GM19328 (cell line): ENCODE data around the gene DNAI4.
"Not testable (repeated sequence)": the region's sequence is repeated elsewhere in the genome, so short reads cannot be mapped to it uniquely, and the experiment has no call there.

ENCODE experiments used
- ATAC-seq: cut with Tn5 transposase; IDR thresholded peaks from one replicate; pipeline ENCODE4 v1.9.1; 2021; ENCODE audit warnings: mild to moderate bottlenecking, moderate library complexity; ENCODE audit not compliant: unreplicated experiment

Gene DNAI4

DNA sequence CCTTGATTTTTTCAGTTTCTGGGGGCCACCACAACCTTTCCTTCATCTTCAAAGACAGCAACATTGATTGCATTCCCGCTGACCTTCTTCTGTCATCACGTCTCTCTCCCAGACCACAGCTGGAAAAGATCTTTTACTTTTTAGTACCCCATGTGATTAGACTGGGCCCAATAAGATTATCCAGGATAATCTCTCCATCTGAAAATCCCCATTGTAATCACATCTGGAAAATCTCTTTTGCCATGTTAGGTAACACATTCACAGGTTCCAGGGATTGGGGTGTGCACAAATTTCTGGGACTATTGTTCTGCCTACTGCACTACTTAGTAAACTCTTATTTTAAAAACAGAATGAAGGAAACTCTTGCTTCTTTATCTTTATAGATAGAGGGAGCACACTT lies 76.5 kb downstream of the DNAI4 start:
- ATAC-seq: no peak

DNA sequence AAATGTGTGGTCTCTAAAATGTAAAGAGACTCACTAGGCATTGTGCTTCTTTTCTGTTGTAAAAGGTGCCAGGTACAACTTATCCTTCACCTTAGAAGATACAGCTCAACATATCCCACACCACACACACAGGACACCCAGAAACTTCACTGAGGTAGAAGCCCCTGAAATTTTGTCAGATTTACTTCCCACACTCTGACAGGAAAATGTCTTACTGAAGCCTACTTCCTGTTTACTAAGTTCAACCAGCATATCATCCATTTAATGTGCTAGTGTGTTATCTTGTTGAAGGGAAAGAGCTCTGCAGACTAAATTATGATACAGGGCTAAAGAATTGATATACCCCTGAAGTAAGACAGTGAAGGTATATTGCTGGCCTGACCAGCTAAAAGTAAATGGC lies 83.7 kb downstream of the DNAI4 start:
- ATAC-seq: no peak

DNA sequence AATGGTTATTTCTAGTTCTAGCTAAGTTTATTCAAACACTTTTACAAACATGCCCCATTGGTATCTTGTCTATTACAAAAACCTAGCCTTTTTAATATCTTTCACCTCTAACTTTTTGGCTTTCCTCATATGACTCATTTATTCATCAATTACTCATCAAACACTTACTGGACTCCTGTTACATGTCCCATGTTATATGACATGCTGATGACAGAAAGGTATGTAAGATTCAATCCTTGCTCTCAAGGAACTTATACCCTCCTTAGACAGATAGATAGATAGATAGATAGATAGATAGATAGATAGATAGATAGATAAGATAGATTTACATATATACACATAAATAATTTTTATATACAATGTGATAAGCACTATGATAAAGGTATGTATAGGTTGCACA lies 89.7 kb downstream of the DNAI4 start:
- no peak for ATAC-seq

GRCh38 chr1:66833112-66833511 lies 91.5 kb downstream of the DNAI4 start:
- ATAC-seq: no peak

DNA sequence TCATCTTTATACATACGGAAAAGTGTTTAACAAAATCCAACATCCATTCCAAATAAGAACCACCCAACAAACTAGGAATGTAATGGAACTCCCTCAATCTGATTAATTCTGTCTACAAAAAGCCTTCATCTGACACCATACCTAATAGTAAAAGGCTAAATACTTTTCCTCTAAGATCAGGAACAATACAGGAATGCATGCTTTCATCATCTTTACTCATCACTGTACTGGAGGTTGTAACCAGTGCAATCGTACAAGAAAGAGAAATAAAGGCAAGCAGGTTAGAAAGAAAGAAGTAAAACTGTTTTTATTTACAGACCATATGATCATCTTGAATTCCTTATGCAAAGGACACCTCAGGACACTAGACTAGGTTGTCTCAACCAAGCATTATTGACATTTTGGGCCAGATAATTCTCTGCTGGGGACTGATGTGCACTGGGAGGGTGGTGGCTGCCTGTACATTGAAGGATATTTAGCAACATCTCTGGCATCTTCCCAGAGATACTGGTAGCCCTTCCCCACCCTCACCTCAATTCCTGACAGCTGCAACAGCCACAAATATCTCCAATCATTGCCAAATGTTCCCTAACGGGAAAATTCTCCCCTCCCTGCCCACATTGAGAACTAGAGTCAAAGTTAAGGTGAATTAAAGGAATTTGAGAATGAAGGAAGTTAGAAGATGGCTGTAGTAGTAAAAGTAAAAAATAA lies 93.0 kb downstream of the DNAI4 start:
- no peak for ATAC-seq

GRCh38 chr1:66824771-66825170 lies 99.9 kb downstream of the DNAI4 start:
- no peak for ATAC-seq

- ATAC-seq: no peak
Observed at GRCh38 chr1:66809736-66810326, 114.8 kb downstream of the DNAI4 start.

DNA sequence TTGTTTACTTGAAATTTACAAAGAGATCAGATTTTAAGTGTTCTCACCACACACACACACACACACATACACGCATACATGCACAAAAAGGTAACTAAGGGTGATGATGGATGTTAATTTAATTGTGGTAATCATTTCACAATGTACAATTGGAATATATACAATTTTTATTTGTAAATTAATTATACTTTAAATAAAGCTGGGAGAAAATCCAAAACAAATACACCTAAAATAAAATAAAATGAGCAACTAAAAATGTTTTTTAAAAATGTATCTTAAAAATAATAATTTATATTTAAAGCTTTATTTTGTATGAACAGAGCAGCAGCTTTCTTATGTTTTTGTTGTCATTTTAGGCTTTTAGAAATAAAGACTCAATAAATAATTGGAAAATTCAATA lies 115.4 kb downstream of the DNAI4 start:
- ATAC-seq: no peak

DNA sequence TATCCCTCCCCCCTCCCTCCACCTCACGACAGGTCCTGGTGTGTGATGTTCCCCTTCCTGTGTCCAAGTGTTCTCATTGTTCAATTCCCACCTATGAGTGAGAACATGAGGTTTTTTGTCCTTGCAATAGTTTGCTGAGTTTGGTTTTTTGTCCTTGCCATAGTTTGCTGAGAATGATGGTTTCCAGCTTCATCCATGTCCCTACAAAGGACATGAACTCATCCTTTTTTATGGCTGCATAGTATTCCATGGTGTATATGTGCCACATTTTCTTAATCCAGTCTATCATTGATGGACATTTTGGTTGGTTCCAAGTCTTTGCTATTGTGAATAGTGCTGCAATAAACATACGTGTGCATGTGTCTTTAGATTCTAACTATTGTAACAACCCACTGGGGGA lies 128.8 kb downstream of the DNAI4 start:
- ATAC-seq: not testable (repeated sequence)

DNA sequence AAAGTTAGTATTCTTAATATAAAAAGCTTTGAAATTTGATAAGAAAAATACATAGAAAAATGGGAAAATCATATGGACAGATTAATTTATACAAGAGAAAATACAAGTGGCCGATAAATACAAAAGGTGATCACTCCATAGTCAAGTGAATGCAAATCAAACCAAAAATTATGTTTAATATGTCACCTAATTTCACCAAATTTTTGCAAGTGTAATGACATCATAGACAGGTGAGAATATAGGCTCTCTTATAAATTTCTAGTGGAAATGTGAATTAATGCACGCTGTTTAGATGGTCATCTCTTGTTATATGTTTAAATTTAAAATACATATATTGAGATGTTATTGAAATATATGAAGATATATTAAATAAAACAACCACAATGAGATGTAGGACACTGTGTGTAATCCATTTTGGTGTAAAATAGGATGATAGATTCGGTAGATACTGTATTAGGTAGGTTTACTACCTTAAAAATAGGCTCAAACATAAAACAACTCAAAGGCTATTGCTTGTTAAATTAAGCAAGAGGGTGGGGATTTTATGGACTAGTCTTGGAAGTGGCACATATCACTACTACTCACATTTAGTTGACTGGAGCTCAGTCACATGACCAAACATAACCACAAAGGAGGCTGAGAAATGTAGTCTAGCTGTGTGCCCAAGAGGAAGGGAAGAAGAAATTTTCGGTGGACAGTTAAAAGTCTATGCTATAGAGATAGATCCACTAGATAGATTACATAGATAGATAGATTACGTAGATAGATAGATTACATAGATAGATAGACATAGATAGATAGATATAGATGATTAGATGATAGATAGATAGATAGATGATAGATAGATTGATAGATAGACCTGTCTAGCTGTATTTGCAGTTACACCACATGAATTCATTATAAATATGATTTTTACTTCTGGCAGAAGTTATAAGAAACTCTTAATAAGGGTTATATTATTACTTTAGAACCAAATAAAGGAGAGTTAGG lies 132.7 kb downstream of the DNAI4 start:
- no peak for ATAC-seq

- peak; percentile 82 for ATAC-seq
Observed at GRCh38 chr1:66788231-66788939, 136.3 kb downstream of the DNAI4 start.

GRCh38 chr1:66787641-66788040 lies 137.0 kb downstream of the DNAI4 start:
- no peak for ATAC-seq

DNA sequence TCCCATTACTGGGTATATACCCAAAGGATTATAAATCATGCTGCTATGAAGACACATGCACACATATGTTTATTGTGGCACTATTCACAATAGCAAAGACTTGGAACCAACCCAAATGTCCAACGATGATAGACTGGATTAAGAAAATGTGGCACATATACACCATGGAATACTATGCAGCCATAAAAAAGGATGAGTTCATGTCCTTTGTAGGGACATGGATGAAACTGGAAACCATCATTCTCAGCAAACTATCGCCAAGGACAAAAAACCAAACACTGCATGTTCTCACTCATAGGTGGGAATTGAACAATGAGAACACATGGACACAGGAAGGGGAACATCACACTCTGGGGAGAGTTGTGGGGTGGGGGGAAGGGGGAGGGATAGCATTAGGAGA lies 138.9 kb downstream of the DNAI4 start:
- not testable (repeated sequence) for ATAC-seq

DNA sequence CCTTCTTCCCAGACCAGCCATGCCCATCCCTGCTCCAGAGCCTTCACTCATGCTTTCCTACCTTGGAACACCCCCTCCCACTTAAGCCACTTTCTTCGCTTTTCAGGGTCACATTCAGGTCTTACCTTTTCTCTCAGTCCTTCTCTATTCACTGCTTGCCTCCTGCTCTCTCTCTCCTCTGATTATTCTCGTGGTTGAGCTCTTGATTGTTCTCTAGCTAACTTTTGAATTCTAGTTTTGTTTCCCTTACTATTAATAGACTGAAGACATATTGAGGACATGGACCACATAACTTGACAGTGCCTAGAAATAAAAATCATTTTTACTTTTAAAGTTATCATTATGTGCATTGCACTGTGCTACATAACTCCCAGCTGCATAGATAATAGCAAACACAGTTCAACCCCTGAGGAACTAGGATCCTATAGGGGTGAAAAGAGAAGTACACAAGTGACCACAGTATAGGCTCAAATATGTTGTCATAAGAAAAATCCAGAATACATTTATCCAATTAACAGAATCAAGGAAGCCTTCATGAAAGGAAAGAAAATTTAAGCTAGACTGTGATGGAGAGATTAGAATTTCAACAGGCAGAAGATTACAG lies 145.1 kb downstream of the DNAI4 start:
- ATAC-seq: no peak

DNA sequence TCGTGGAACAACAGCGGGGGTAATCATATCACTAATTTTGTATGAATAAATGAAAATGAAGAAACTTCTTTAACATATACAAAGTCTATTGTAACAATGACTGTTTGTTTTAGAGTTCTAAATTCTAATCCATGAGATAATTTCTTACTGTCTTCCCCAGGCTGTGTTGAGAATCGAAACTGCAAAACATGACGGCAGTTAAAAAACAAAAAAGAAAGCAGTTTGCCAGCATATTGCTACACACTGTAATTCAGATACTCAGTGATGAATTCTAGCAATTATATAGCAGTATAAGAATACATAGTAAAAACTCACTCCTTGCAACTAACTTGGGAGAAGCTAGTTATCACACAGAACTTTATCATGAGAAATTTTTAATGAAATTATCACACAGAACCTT lies 145.7 kb downstream of the DNAI4 start:
- no peak for ATAC-seq

DNA sequence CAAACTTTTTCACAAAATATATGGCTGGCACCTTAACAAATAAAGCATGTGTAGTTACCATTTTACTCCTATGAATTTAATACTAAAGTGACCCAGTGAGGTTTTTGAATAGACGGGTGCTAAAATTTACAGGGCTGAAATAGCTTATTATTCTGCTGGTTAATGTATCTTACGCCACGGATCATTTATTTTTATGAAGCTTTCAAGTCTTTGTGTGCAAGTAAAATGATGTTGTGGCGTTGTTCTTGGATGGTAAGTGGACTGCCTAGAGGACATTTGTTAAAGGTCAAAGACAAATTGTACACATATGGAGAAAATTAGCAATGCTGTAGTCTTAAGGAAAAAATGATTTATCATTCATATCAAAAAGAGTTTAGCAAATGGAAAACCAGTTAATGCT lies 146.4 kb downstream of the DNAI4 start:
- ATAC-seq: no peak

GRCh38 chr1:66777831-66778230 lies 146.8 kb downstream of the DNAI4 start:
- ATAC-seq: no peak

DNA sequence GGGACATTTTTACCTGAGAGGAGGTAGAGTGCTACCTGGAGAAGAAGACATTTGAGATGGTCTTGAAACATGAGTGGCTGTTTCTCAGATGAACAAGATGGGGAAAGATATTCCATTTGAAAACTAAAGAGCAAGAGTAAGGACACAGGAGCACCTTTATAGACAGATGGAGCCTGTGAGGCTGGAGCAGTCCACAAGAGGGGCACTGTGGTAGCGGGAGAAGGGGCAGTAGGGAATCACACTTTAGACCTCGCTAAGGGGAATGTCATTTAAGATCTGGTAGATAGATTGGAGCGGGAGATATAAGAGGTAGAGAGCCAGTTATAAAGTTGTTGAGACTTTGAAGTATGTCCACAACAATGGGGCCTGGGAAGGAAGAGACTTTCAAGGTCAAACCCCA lies 149.0 kb downstream of the DNAI4 start:
- ATAC-seq: no peak

GRCh38 chr1:66774438-66774837 lies 150.2 kb downstream of the DNAI4 start:
- ATAC-seq: no peak

GRCh38 chr1:66773227-66773626 lies 151.4 kb downstream of the DNAI4 start:
- ATAC-seq: no peak

GRCh38 chr1:66770694-66771093 lies 154.0 kb downstream of the DNAI4 start:
- ATAC-seq: no peak
